GM19452 (cell line): Measurements from ENCODE around the gene AMHR2.

Experiments
- ATAC-seq: cut with Tn5 transposase; IDR thresholded peaks from one replicate; pipeline ENCODE4 v1.9.1; 2021; ENCODE audit not compliant: unreplicated experiment

Gene AMHR2

DNA sequence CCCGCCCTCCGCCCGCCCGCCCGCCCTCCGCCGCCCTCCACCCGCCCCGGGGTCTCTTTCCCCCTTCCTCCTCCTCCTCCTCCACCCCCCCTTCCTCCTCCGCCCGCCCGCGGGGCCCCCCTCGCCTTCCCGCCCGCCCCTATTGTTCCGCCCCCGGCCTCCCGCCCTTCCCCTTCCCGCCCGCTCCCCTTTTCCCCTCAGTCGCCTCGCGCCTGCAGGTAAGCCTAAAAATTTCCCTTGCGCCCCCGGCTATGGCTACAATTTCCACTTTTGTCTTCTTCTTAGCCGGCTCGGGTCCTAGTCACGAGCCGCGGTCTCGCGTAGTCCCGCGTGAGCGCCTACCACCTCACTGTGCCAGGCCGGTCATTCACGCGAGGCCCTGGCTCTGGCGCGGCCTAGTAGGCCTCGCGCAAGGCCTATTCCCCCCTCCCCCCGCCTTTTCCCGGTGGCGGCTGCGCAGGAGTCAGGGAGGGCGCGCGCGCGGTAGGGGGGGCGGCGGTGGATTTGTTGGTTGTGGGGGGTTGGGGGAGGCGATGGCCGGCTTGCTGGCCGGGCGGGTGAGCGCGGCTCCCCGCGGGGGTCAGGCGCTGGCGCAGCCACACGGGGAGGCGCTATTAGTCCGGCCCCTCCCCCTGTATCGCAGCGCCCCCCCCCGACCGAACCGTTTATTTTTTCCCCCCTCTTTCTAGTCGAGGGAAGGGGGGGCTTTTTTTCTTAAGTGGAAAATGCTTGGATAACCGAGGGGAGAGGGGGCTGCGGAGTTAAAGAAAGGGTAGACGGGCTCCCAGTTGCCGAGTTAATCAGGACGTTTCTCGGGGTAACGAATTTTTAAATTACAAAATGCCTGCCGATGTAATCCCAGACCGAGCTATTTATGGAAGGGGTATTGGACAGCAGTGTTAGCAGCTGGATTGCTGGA lies 28.8 kb downstream of the AMHR2 start:
- no peak for ATAC-seq

DNA sequence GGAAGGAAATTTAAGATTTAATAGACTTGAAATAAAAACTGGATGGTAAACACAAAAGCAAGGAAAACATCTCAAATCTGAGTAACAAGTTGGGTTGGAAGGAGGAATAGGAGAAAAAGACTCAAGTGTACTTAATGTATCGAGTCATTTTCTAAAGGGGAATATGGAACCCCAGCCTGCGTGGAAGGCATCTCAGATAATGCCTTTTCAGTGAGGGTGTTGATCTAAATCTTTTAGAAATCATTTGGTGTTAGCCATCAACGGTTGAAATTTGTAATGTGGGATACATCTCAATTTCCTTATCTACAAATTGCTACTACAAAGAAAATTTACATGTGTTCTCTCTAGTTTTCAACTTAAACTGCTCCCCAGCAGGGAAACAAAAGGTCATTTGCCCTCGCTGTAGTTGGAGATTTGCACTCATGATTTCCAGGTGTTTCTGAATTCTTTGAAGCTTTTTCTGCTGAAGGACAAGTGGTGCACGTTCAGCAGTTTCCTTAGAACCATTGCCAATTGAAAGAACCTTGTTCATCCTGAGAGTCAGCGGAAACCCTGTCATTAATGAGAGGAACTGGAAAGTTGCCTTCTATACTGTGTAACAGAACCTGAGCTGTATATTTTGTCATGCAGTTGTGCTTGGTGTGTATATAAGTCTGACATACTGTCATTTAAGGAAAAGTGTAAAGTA lies 30.4 kb downstream of the AMHR2 start:
- ATAC-seq = no peak

DNA sequence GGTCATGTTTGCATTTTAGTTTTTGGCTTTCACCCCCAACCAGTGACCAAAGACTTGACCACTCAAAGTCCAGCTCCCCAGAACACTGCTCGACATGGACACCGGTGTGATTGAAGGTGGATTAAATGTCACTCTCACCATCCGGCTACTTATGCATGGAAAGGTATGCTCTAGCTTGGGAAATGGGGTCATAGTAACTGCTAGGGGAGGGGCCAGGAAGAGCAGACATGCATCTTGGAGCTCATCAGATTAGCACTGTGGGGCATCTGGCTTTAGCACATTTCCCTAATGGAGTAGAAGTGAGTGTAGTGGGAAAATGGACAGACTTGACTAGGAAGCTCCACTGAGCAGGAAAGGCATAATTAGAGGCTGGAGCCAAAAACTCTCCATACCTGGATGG lies 31.1 kb downstream of the AMHR2 start:
- ATAC-seq = no peak

DNA sequence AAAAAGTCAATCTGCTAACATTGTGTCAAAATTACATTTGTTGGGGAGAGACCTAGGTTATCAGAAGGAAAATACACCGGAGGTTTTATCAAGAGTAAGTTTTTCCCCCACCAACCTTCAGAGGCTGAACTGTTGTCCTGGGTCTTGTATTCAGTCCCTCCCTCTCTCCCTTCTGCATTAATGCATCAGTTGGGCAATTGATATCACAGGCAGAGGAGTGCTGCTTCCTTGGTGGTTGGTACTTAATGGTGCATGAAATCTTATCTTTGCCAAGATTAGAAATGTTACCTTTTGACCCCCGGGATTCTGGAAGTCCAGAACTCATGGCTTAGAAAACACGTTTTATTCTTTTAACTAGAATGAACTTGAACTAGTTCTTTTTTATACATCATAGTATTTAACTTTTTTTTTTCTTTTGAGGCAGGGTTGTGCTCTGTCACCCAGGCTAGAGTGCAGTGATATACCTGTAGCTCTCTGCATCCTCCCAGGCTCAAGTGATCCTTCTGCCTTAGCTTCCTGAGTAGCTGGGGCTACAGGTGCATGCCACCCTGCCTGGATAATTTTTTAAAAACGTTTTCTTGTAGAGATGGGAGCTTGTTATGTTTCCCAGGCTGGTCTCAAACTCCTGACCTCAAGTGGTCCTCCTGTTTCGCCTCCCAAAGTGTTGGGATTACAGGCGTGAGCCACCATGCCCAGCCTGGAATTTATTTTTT lies 33.2 kb downstream of the AMHR2 start:
- ATAC-seq = no peak

DNA sequence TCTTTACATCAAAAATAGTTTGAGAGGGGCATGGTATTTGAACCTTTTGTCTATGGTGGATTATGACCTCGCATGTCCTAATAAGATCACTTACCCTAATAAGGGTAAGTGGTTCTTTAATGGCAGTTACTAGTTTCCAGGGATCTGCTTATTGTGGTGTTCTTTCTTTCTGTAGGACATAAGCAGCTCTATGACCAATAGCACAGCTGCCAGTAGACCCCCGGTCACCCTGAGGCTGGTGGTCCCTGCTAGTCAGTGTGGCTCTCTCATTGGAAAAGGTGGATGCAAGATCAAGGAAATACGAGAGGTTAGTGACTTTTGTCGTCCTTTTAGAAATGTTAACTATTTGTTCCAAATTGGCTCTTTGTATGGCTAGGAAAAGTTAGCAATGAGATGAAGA lies 35.4 kb downstream of the AMHR2 start:
- ATAC-seq = no peak

DNA sequence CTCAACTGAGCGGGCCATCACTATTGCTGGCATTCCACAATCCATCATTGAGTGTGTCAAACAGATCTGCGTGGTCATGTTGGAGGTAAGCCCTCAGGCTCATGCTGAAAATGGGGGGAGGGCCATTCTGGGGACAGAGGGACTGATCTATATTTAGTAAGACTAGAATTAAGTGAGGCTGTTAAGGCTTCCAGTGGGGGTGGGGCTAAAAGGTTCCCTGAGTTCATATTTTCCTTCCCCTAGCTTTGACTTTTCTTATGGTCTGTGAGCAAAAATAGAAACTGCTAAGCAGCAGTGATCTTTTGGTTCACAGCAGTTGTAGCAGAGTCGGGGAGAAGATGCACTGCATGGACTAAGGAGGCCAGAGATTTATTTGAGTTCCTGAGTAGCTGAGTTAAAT lies 37.4 kb downstream of the AMHR2 start:
- ATAC-seq = no peak

DNA sequence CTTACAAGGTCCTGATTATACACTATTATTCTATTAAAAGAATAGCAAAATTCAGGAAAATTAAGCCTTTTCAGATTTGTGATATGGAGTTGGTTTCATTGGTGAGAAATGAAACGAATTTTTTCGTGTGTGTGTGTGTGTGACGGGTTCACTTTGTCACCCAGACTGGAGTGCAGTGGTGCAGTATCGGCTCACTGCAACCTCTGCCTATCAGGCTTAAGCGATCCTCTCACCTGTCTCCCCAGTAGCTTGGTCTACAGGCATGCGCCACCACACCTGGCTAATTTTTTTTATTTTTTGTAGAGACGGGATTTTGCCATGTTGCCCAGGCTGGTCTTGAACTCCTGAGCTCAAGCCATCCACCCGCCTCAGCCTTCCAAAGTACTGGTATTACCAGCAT lies 37.9 kb downstream of the AMHR2 start:
- ATAC-seq = no peak

DNA sequence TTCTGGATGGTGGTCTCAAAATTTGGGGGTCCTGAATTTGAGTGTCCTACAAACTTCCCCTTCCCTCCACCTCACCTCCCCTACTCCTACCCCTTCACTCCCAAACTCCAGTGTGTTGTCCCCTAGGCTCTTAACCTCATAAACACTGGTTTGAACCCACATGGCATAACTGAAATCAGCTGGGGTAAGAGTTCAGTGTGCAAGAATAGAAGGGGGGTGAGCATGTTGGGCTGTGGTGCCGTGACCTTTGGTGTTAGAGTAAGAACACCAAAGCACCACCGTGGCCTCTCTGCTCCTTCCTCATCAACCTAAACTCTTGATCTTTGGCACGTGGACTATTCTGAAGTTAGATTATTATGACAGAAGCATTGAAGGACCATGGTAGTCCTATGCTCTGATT lies 39.3 kb downstream of the AMHR2 start:
- no peak for ATAC-seq

DNA sequence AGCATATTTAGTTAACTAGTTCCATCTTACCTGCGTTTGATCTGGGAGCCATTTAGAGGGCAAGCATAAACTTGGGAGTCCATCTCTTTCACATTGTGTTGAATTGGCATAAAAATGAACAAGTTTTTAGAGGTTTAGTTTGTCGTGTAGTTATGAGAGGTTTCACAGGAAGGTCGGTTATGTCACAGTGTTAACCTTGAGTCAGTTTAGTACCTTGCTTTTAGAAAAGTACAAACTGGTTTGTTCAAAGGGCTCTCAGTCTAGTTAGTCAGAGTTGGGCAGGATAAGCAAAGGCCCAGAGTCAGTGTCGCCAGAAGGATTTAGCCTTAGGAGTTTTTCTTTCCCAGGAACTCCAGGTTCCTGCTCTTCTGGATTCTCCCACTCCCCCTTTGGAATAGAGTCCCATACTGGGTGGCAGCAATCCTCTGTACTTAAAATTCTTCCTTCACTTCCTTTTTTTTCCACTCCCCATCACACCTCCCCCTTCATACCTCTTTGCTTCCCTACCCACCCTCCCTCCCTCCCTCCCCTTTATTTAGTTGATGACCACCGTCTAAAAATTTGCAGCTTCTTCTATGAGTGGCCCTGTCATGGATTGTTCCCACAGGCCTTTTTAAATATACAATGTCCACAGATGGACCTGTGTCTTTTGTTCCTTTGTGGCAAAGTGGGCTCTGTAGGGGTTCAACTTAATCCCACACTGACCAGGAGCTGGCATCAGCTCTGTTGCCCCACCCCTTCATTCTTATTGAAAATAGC lies 40.3 kb downstream of the AMHR2 start:
- ATAC-seq = no peak

DNA sequence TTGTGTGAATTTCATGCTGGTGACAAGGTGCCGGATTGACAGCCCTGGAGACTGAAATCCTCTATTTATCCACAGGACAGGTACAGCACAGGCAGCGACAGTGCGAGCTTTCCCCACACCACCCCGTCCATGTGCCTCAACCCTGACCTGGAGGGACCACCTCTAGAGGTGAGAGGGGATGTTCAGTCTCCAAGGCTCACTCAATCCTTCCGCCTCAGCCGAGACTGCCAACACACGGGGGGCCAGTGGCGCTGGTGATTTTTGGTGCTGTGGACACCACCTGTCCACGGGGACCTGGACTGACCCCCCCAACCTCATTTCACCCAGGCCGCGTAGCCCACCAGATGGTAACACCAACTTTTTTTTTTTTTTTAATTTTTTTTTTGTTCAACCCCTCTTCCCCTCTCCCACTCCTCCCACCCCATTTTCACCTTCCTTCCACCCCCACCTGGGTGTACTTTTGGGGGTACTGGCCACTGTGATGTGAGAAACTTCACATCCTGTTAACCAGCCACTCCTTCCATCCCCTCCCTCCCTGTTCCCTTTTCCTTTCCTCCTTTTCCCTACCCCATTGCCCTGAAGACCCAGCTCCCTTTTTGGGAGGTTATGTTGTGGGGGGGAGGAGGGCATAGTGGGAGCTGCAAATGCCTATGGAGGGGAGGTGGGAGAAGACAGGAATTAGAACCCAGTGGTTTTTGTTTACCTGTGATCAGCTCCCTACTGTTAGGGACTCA lies 41.2 kb downstream of the AMHR2 start:
- ATAC-seq = no peak

DNA sequence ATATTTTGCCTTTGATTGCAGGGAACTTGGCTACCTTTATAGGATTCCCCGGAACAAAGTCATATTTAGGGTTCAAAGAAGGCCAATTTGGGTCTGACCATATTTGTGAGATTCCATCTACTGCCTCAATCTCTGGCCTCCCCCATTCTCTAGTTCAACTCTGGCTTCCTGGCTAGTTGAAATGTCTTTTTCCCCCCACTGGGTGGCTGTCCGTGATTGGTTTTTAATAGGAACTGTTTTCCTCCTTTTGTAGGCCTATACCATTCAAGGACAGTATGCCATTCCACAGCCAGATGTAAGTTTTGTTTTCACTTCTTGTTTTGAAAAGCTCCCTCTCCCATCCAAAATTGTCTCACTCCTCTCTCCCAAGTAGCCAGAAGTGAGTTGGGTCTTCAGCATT lies 42.0 kb downstream of the AMHR2 start:
- ATAC-seq = no peak

DNA sequence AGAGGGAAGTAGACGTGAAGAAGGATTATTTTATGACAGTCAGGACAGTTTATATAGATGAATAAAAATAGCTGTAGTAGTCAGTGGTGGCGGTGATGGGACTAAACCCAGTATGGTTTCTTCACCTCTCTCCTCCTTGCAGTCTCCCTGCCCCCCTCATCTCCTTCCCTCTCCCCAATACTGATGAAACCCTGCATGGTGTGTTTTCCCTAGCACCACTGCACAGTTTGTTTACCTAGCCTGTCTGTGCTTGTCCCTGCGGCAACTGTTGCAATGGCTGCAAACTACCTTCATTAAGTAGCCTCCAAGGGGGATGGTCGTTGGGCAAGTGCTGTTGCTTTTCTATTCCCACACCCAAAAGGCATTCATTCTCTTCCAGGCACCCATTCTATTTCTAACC lies 43.0 kb downstream of the AMHR2 start:
- ATAC-seq = no peak

DNA sequence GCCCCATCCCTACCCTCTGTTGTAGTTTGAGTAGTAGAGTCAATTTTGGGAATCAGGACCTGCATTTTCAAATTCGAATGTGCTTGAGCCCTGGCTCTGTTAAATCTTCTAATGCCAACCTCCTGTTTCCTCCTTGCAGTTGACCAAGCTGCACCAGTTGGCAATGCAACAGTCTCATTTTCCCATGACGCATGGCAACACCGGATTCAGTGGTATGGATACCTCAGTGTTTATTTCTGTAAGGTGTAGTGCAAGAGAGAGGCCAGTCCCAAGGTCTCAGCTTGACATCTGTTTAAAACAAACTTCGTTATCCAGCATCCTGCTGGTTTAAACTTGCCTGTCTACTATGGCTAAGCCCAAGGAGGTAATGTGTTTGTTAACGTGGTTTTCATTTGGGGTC lies 43.4 kb downstream of the AMHR2 start:
- no peak for ATAC-seq

DNA sequence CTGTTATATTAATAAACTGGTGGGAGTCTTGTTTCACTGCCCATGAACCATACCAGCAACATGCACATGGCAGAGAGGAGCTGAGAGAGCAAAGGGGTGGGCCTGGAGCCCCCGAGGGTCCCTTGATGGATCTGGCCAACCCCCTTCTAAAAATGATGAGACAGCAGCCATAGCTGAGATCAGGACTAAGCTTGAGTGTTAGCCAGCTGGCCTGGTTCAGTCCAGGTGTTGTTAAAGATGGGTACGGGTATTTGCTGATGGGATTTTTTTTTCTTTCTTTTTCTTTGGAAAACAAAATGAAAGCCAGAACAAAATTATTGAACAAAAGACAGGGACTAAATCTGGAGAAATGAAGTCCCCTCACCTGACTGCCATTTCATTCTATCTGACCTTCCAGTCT lies 44.2 kb downstream of the AMHR2 start:
- ATAC-seq = no peak

DNA sequence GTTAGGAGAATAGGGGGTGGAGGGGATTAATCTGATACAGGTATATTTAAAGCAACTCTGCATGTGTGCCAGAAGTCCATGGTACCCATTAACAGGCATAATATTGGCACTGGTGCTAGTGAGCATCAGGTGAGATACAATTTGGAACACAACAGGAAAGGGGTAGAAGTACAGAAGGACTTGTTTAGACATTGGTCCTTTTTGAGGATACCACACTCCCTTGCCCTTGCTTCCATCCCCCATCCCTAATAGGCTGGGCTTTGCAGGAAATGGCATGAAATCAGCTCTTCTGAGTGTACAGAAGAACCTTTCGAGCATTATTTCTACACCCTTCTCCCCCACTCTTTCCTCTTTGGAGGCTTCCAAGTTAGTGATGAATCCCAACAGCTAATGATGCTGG lies 44.6 kb downstream of the AMHR2 start:
- ATAC-seq = no peak

DNA sequence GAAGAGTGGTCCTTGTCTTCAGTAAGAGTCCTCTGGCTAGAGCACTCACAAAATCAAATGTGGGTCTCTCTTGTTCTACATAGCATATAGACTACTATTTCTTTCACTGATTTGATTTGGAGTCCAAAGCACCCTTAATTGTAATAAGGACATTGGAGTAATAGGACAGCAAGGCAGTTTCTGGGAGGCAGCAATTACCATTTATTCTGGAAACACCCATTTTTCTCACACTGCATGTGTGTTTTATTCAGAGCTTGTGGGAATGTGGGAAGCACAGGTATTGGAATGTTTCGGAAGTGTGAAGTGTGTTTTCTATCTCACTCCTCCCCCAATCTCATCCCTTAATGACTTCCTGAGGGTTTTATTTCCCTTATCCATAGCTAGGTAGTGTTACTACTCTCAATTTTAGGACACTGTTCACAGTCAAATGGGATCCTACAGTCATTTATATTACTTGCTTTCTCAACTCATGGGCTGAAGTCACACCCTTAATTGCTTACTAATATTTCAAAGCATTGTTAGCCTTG lies 48.5 kb downstream of the AMHR2 start:
- ATAC-seq = no peak

DNA sequence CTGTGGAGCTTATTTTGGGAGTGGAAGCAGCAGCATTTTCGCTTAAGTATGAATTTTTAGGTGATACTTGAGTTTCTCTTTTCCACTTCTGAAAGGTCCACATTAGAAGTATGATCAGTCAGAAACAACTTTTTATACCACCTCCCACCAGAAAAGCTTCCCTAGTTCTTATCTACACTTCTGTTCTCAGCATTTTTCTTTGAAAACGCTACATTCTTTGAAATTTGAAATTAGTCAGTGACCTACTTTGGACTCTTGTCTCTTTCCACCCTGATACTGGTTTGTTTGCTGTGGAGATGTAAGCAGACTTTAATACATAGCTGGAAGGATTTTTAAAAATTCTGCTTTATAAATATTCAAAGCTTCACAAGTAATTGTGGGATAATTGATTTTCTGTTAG lies 50.4 kb downstream of the AMHR2 start:
- ATAC-seq = no peak

DNA sequence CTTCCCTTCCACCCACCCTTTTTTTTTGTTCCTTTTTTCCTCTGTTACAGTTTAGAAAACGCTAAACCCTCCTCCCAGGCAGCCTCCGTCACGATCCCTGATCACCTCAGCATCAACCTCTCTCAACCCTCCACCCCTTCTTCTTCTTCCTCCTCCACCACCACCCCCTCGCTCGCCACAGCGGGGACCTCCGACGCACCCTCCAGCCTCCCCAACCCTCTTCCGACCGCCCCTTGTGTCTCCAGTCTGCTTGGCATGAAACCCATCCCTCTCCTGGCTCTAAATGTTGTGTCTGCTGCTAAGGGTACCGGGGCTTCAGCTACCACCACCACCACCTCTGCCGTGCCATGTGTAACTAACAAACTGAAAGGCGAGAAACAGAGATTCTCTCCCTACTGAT lies 51.2 kb downstream of the AMHR2 start:
- ATAC-seq = no peak

DNA sequence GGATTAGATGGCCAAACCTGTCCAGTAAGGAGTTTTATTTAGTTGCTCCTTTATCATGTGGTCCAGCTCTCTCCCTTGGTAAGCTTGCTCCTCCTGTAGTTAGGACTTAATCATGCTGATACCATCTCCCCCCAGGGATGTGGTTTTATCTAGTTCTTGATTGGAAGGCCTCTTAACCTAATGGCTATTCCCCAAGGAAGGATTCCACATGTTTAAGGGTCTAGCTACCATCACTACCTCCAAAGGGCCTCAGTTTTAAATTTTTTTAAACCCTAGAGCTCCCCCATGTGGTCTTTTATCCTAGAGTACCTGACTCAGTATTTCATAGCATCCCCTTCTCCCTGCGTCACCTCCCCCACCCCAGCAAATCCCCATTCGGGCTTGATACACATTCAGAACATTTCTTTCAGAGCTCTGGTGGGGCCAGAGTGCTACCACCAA lies 53.1 kb downstream of the AMHR2 start:
- no peak for ATAC-seq

DNA sequence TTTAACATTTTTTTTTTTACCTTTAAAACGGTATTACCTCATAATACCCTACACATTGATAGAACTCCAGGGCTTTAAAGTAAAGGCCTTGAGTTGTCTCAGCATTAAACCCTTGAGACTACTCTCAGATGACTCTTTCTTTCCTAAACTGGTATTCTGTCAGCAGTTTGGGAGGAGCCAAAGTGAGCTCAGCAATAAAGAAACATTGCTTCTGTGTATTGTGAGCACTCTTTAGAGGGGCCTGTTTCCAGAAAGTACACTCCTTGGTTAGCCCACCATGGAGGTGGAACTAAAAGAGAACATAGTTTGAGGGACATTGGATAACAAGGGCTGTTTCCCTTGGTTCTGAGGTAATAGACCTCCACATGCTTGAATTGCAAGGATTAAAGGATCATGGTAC lies 55.2 kb downstream of the AMHR2 start:
- ATAC-seq = no peak
